Skeletal muscle satellite cell (primary cell): ENCODE data around the gene AIPL1. TPM values are rescaled to one million over a fixed set of nuclear protein-coding genes. Genes with fewer than 3 reads are reported as not detected.
"Not testable (repeated sequence)": the region's sequence is repeated elsewhere in the genome, so short reads cannot be mapped to it uniquely, and the experiment has no call there.

Experiments used
- H3K27me3 ChIP-seq: 2 replicates; pipeline ENCODE4 v1.7.0; 2013; ENCODE audit warnings: low read length; ENCODE audit not compliant: control insufficient read depth, insufficient read depth
- H3K36me3 ChIP-seq: 2 replicates; pipeline ENCODE4 v1.7.0; 2013; ENCODE audit warnings: mild to moderate bottlenecking, control low read depth, low read length; ENCODE audit not compliant: insufficient read depth
- H3K4me1 ChIP-seq: 2 replicates; pipeline ENCODE4 v1.7.0; 2013; ENCODE audit warnings: low read length; ENCODE audit not compliant: control insufficient read depth, insufficient read depth
- H3K4me2 ChIP-seq: 2 replicates; pipeline ENCODE4 v1.7.0; 2013; ENCODE audit warnings: mild to moderate bottlenecking, low read length
- H3K4me3 ChIP-seq: 2 replicates; pipeline ENCODE4 v1.7.0; 2013; ENCODE audit warnings: low read length
- H3K9ac ChIP-seq: 2 replicates; pipeline ENCODE4 v1.7.0; 2013; ENCODE audit warnings: mild to moderate bottlenecking, low read depth, low read length, moderate library complexity
- H3K9me3 ChIP-seq: replicated peaks from 2 replicates; pipeline ENCODE4 v1.7.0; 2013; ENCODE audit warnings: mild to moderate bottlenecking, control low read depth, low read length
- total RNA-seq: library from RNA; depleted of rRNA; stranded (reverse); fragments of >200 nt; gene quantifications from 2 replicates; pipeline ENCODE4 v1.2.3, GENCODE V29; 2012; rRNA removed

The AIPL1 gene
- not detected in 2 replicates for total RNA-seq

- Histone ChIP-seq H3K4me3 (no peak within 1 kb of the TSS), H3K4me2 (no peak within 1 kb of the TSS), H3K4me1 (no peaks in the 10 kb centered on the region), H3K27me3 (peaks cover 16% of the 10 kb centered on the region), H3K9ac (no peak within 1 kb of the TSS), H3K36me3 (no peaks in the 10 kb centered on the region), H3K9me3 (peaks cover 2% of the 10 kb centered on the region)
Measured at GRCh38 chr17:6435051-6435450, at the start of gene AIPL1. Gene AIPL1 (minus strand): TSS chr17:6435121. CDS start chr17:6435104, 17 bp downstream.

- no peaks in the 10 kb centered on the region for H3K27me3 ChIP-seq
- H3K36me3 ChIP-seq: no peaks in the 10 kb centered on the region
- no peaks in the 10 kb centered on the region for H3K9me3 ChIP-seq
- no peak overlapping the region for H3K4me3 ChIP-seq
- H3K4me2 ChIP-seq: no peak overlapping the region
- no peak overlapping the region for H3K9ac ChIP-seq
- peaks cover 20% of the 10 kb centered on the region for H3K4me1 ChIP-seq
Measured at GRCh38 chr17:6483507-6483906, 48.6 kb upstream of the AIPL1 start.

GRCh38 chr17:6482796-6483195, 47.9 kb upstream of the AIPL1 start:
- not testable (repeated sequence) for H3K36me3 ChIP-seq, H3K9me3 ChIP-seq, H3K9ac ChIP-seq, H3K4me3 ChIP-seq, H3K4me2 ChIP-seq, H3K27me3 ChIP-seq
- peaks cover 16% of the 10 kb centered on the region for H3K4me1 ChIP-seq

- Histone ChIP-seq H3K9ac (no peak overlapping the region), H3K36me3 (no peaks in the 10 kb centered on the region), H3K4me1 (peaks cover 8% of the 10 kb centered on the region), H3K9me3 (no peaks in the 10 kb centered on the region), H3K4me3 (no peak overlapping the region), H3K4me2 (no peak overlapping the region), H3K27me3 (no peaks in the 10 kb centered on the region)
Measured at GRCh38 chr17:6482105-6482455, 47.2 kb upstream of the AIPL1 start.

GRCh38 chr17:6480303-6480675, 45.4 kb upstream of the AIPL1 start:
- Histone ChIP-seq H3K9ac (no peak overlapping the region), H3K4me2 (no peak overlapping the region), H3K27me3 (no peaks in the 10 kb centered on the region), H3K36me3 (no peaks in the 10 kb centered on the region), H3K4me3 (no peak overlapping the region), H3K9me3 (no peaks in the 10 kb centered on the region), H3K4me1 (no peaks in the 10 kb centered on the region)

GRCh38 chr17:6479622-6480302, 44.8 kb upstream of the AIPL1 start:
- Histone ChIP-seq H3K9ac (no peak overlapping the region), H3K4me3 (no peak overlapping the region), H3K27me3 (no peaks in the 10 kb centered on the region), H3K36me3 (no peaks in the 10 kb centered on the region), H3K4me2 (no peak overlapping the region), H3K4me1 (no peaks in the 10 kb centered on the region), H3K9me3 (no peaks in the 10 kb centered on the region)

- Histone ChIP-seq H3K4me2 (no peak overlapping the region), H3K36me3 (no peaks in the 10 kb centered on the region), H3K4me3 (no peak overlapping the region), H3K27me3 (no peaks in the 10 kb centered on the region), H3K4me1 (no peaks in the 10 kb centered on the region), H3K9me3 (no peaks in the 10 kb centered on the region), H3K9ac (no peak overlapping the region)
Measured at GRCh38 chr17:6478486-6478885, 43.6 kb upstream of the AIPL1 start.

GRCh38 chr17:6477831-6478383, 43.0 kb upstream of the AIPL1 start:
- H3K4me2 ChIP-seq: no peak overlapping the region
- no peaks in the 10 kb centered on the region for H3K36me3 ChIP-seq
- no peak overlapping the region for H3K9ac ChIP-seq

GRCh38 chr17:6476810-6477179, 41.9 kb upstream of the AIPL1 start:
- H3K36me3 ChIP-seq: no peaks in the 10 kb centered on the region
- no peak overlapping the region for H3K4me2 ChIP-seq
- no peaks in the 10 kb centered on the region for H3K9me3 ChIP-seq
- peaks cover 12% of the 10 kb centered on the region for H3K4me1 ChIP-seq
- H3K27me3 ChIP-seq: no peaks in the 10 kb centered on the region
- H3K4me3 ChIP-seq: no peak overlapping the region
- no peak overlapping the region for H3K9ac ChIP-seq

More at GRCh38 chr17:6477831-6478383, 43.0 kb upstream of the AIPL1 start:
- no peaks in the 10 kb centered on the region for H3K9me3 ChIP-seq
- no peak overlapping the region for H3K4me3 ChIP-seq
- peaks cover 1% of the 10 kb centered on the region for H3K4me1 ChIP-seq
- no peaks in the 10 kb centered on the region for H3K27me3 ChIP-seq

- H3K4me3 ChIP-seq: no peak overlapping the region
- H3K9ac ChIP-seq: no peak overlapping the region
- H3K4me2 ChIP-seq: no peak overlapping the region
- peaks cover 18% of the 10 kb centered on the region for H3K4me1 ChIP-seq
- H3K9me3 ChIP-seq: no peaks in the 10 kb centered on the region
- no peaks in the 10 kb centered on the region for H3K27me3 ChIP-seq
- no peaks in the 10 kb centered on the region for H3K36me3 ChIP-seq
Measured at GRCh38 chr17:6476076-6476809, 41.3 kb upstream of the AIPL1 start.

GRCh38 chr17:6475411-6475810, 40.5 kb upstream of the AIPL1 start:
- Histone ChIP-seq H3K36me3 (no peaks in the 10 kb centered on the region), H3K4me3 (no peak overlapping the region), H3K4me1 (peaks cover 23% of the 10 kb centered on the region), H3K9ac (no peak overlapping the region), H3K27me3 (no peaks in the 10 kb centered on the region), H3K9me3 (no peaks in the 10 kb centered on the region), H3K4me2 (no peak overlapping the region)

GRCh38 chr17:6474906-6475305, 40.0 kb upstream of the AIPL1 start:
- H3K4me3 ChIP-seq: no peak overlapping the region
- no peaks in the 10 kb centered on the region for H3K9me3 ChIP-seq
- no peaks in the 10 kb centered on the region for H3K27me3 ChIP-seq
- H3K4me2 ChIP-seq: no peak overlapping the region
- no peak overlapping the region for H3K9ac ChIP-seq
- H3K36me3 ChIP-seq: no peaks in the 10 kb centered on the region
- peaks cover 23% of the 10 kb centered on the region for H3K4me1 ChIP-seq
